ENCODE data around the gene ABHD18. TPM values are rescaled to one million over a fixed set of nuclear protein-coding genes. Genes with fewer than 3 reads are reported as not detected.
A peak's percentile ranks its signal among the peaks of the same experiment; 100 is the strongest.
"Not testable (repeated sequence)": the region's sequence is repeated elsewhere in the genome, so short reads cannot be mapped to it uniquely, and the experiment has no call there.

Gene ABHD18
- total RNA-seq, 3 donors from 2014 or later, result 15.2 to 24.2 (median 16.6) TPM

GRCh38 chr4:128031756-128032384 lies 66.7 kb downstream of the ABHD18 start:
- DNase-seq (no peak), ATAC-seq (no peak)
- no peak for TF ChIP-seq CTCF (IDR thresholded peaks at IDR 0.05)
- no peaks in the 10 kb centered on the region for H3K4me1 ChIP-seq (ENCODE audit: low read depth)
- intact Hi-C loops (cut with DNase I, micrococcal nuclease), result no loop called here
- no peaks in the 10 kb centered on the region for H3K36me3 ChIP-seq (ENCODE audit: low read depth)
- H3K4me3 ChIP-seq, result no peak overlapping the region
- H3K9me3 ChIP-seq, result no peaks in the 10 kb centered on the region

DNA sequence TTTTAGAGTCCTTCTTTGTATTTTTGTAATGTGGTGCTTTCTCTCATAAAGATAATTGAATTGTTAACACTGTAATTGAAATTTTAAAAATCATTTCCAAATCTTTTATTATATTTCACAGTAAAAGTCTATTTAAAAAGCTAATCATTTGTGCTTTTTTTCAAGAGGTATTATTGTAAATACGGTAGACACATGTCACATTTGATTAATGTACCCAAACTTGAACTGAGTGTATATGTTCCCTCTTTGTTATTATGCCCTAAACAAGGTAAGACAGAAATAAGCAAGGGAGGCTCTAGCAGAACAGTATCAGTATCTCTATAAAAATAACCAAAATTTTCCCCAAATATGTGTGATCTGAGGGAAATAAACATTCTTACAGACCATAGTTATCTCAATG lies 74.4 kb downstream of the ABHD18 start:
- no peak for TF ChIP-seq CTCF (IDR thresholded peaks at IDR 0.05)
- Histone ChIP-seq H3K4me3 (no peak overlapping the region), H3K36me3 (ENCODE audit: low read depth) (no peaks in the 10 kb centered on the region), H3K9me3 (no peaks in the 10 kb centered on the region), H3K4me1 (ENCODE audit: low read depth) (no peaks in the 10 kb centered on the region)
- DNase-seq (no peak), ATAC-seq (no peak)
- intact Hi-C loops (cut with DNase I, micrococcal nuclease), result no loop called here

DNA sequence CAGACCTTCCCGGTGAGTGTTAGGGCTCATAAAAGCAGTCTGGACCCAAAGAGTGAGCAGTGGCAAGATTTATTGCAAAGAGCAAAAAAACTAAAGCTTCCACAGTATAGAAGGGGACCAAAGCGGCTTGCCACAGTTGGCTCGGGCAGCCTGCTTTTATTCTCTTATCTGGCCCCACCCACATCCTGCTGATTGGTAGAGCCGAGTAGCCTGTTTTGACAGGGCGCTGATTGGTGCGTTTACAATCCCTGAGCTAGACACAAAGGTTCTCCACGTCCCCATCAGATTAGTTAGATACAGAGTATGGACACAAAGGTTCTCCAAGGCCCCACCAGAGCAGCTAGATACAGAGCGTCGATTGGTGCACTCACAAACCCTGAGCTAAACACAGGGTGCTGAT lies 81.8 kb downstream of the ABHD18 start:
- H3K4me1 ChIP-seq (ENCODE audit: low read depth); DNase-seq; H3K36me3 ChIP-seq (ENCODE audit: low read depth); intact Hi-C loops (cut with DNase I, micrococcal nuclease); H3K4me3 ChIP-seq; ATAC-seq; H3K9me3 ChIP-seq: not testable (repeated sequence)

DNA sequence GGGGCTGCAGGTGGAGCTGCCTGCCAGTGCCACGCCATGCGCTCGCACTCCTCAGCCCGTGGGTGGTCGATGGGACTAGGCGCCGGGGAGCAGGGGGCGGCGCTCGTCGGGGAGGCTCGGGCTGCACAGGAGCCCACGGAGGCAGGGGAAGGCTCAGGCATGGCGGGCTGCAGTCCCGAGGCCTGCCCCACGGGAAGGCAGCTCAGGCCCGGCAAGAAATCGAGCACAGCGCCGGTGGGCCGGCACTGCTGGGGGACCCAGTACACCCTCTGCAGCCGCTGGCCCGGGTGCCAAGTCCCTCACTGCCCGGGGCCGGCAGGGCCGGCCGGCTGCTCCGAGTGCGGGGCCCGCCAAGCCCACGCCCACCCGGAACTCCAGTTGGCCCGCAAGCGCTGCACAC lies 82.3 kb downstream of the ABHD18 start:
- H3K36me3 ChIP-seq (ENCODE audit: low read depth); H3K9me3 ChIP-seq; ATAC-seq; H3K4me3 ChIP-seq; DNase-seq; intact Hi-C loops (cut with DNase I, micrococcal nuclease); H3K4me1 ChIP-seq (ENCODE audit: low read depth): not testable (repeated sequence)

DNA sequence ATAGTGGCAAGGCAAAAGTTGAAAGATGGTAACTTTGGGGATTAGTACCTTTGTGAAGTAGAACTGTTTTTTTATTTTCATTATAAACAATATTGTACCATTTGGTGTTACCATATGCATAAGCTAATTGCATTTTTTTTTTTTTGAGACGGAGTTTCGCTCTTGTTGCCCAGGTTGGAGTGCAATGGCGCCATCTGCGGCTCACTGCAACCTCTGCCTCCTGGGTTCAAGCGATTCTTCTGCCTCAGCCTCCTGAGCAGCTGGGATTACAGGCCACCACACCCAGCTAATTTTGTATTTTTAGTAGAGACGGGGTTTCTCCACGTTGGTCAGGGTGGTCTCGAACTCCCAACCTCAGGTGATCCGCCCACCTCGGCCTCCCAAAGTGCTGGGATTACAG lies 86.0 kb downstream of the ABHD18 start:
- peak in 1 of 3 donors; percentile 57 for DNase-seq
- ATAC-seq; H3K9me3 ChIP-seq; H3K4me3 ChIP-seq; H3K36me3 ChIP-seq (ENCODE audit: low read depth); intact Hi-C loops (cut with DNase I, micrococcal nuclease); H3K4me1 ChIP-seq (ENCODE audit: low read depth): not testable (repeated sequence)

DNA sequence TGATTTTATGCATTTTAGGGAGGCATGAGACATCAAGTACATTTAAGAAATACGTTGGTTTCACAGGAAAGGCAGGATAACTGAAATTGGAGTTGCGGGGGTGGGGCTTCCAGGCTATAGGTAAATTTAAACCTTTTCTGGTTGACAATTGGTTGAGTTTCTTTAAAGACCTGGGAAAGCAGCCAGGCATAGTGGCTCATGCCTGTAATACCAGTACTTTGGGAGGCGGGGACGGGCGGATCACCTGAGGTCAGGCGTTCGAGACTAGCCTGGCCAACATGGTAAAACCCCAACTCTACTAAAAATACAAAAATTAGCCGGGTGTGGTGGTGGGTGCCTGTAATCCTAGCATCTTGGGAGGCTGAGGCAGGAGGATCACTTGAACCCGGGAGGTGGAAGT lies 89.7 kb downstream of the ABHD18 start:
- H3K4me1 ChIP-seq (ENCODE audit: low read depth); intact Hi-C loops (cut with DNase I, micrococcal nuclease); ATAC-seq: not testable (repeated sequence)

GRCh38 chr4:128055441-128056206 lies 90.4 kb downstream of the ABHD18 start:
- H3K36me3 ChIP-seq (ENCODE audit: low read depth); intact Hi-C loops (cut with DNase I, micrococcal nuclease); DNase-seq; H3K4me3 ChIP-seq; ATAC-seq; H3K9me3 ChIP-seq; H3K4me1 ChIP-seq (ENCODE audit: low read depth): not testable (repeated sequence)

More for the DNA sequence above, 89.7 kb downstream of the ABHD18 start:
- not testable (repeated sequence) for DNase-seq; H3K9me3 ChIP-seq; H3K36me3 ChIP-seq (ENCODE audit: low read depth); H3K4me3 ChIP-seq

GRCh38 chr4:128056396-128056795 lies 91.2 kb downstream of the ABHD18 start:
- intact Hi-C loops (cut with DNase I, micrococcal nuclease), result no loop called here
- no peak for TF ChIP-seq CTCF (IDR thresholded peaks at IDR 0.05)
- ATAC-seq, result no peak
- DNase-seq, result no peak
- Histone ChIP-seq H3K36me3 (ENCODE audit: low read depth) (no peaks in the 10 kb centered on the region), H3K9me3 (no peaks in the 10 kb centered on the region), H3K4me3 (no peak overlapping the region), H3K4me1 (ENCODE audit: low read depth) (no peaks in the 10 kb centered on the region)
